ENCODE data around the gene PFKFB4.

- no peak for TF ChIP-seq POLR2A (IDR thresholded peaks at IDR 0.05)
- TF ChIP-seq CTCF (IDR thresholded peaks at IDR 0.05) = no peak
- TF ChIP-seq POLR2AphosphoS5 (IDR thresholded peaks at IDR 0.05) = no peak
Measured at GRCh38 chr3:48502728-48503168, 53.9 kb downstream of the PFKFB4 start.
